Lung (tissue), 12 donors: Measurements from ENCODE around the gene PRKG1. TPM values are rescaled to one million over a fixed set of nuclear protein-coding genes. Genes with fewer than 3 reads are reported as not detected.
A peak's percentile ranks its signal among the peaks of the same experiment; 100 is the strongest.

Experiments used
- ATAC-seq: fragments of 200-7000 bp; cut with Tn5 transposase; one replicate; pipeline ENCODE4 v1.9.1; 2020; ENCODE audit warnings: moderate number of reproducible peaks; ENCODE audit not compliant: insufficient read depth, low FRiP score
- DNase-seq, 3 donors: peaks; one replicate each; pipeline ENCODE4 v3.0.0-alpha.2; 2013 to 2017
- H3K27ac ChIP-seq, 2 donors: one replicate each; pipeline ENCODE4 v1.5.1; 2013; ENCODE audit warnings: mild to moderate bottlenecking in 2 of 2, moderate library complexity in 2 of 2, control low read depth in 1 of 2, inconsistent platforms in 1 of 2, low read depth in 1 of 2, low read length in 1 of 2
- H3K27me3 ChIP-seq, 3 donors: one replicate each; pipeline ENCODE4 v1.5.1; 2013; ENCODE audit warnings: low read length in 2 of 3; ENCODE audit not compliant: control insufficient read depth in 3 of 3, insufficient read depth in 3 of 3
- H3K36me3 ChIP-seq, 4 donors: one replicate each; pipeline ENCODE4 v1.5.1; 2013; ENCODE audit warnings: low read length in 4 of 4, mild to moderate bottlenecking in 1 of 4, moderate library complexity in 1 of 4; ENCODE audit not compliant: control insufficient read depth in 4 of 4, insufficient read depth in 4 of 4
- H3K4me1 ChIP-seq, 5 donors: one replicate each; pipeline ENCODE4 v1.5.1; 2013; ENCODE audit warnings: low read length in 5 of 5, mild to moderate bottlenecking in 2 of 5, moderate library complexity in 1 of 5; ENCODE audit not compliant: control insufficient read depth in 5 of 5, insufficient read depth in 5 of 5
- H3K4me3 ChIP-seq: one replicate; pipeline ENCODE4 v1.5.1; 2013; ENCODE audit warnings: mild to moderate bottlenecking, control low read depth, moderate library complexity
- H3K9ac ChIP-seq, 2 donors: one replicate each; pipeline ENCODE4 v1.5.1; 2013; ENCODE audit warnings: low read length in 2 of 2, control low read depth in 1 of 2; ENCODE audit not compliant: insufficient read depth in 1 of 2
- H3K9me3 ChIP-seq, 4 donors: one replicate each; pipeline ENCODE4 v1.5.1; 2013; ENCODE audit warnings: low read length in 3 of 4, mild to moderate bottlenecking in 1 of 4, moderate library complexity in 1 of 4; ENCODE audit not compliant: control insufficient read depth in 4 of 4, insufficient read depth in 3 of 4
- WGBS, 2 donors: extraction: QIAGEN DNeasy Blood & Tissue Kit; methylation state at CpG; one replicate each; pipeline ENCODE4 v1.1.7; 2013; 5-methylcytosine and 5-hydroxymethylcytosine counted together
- polyA plus RNA-seq, 2 donors: library from polyadenylated mRNA; stranded (reverse); fragments of 200-250 nt; gene quantifications; one replicate each; pipeline ENCODE4 v1.2.1, GENCODE V29; 2013
- total RNA-seq, 2 donors: library from RNA; depleted of rRNA in 1 of 2; stranded (reverse); fragments of >200 nt in 1 of 2; gene quantifications; one replicate each; pipeline ENCODE4 v1.2.1, GENCODE V29; 2014 to 2021
- TF ChIP-seq, protein P1 (sequence below): IDR thresholded peaks from 2 replicates; pipeline ENCODE4 v1.5.1; 2012; ENCODE audit warnings: mild to moderate bottlenecking; ENCODE audit errors: control extremely low read depth, extremely low read depth
- donor health status: control.
- donor health status: control.
- donor health status: Bipolar disorder and iron deficiency.
- donor health status: healthy.
- donor health status: DM: yes; HTN: yes; CAD: no.

Gene PRKG1
- total and polyA plus RNA-seq, 4 donors = 2.1 to 50.8 (median 15.1) TPM

- TF ChIP-seq, protein P1, sequence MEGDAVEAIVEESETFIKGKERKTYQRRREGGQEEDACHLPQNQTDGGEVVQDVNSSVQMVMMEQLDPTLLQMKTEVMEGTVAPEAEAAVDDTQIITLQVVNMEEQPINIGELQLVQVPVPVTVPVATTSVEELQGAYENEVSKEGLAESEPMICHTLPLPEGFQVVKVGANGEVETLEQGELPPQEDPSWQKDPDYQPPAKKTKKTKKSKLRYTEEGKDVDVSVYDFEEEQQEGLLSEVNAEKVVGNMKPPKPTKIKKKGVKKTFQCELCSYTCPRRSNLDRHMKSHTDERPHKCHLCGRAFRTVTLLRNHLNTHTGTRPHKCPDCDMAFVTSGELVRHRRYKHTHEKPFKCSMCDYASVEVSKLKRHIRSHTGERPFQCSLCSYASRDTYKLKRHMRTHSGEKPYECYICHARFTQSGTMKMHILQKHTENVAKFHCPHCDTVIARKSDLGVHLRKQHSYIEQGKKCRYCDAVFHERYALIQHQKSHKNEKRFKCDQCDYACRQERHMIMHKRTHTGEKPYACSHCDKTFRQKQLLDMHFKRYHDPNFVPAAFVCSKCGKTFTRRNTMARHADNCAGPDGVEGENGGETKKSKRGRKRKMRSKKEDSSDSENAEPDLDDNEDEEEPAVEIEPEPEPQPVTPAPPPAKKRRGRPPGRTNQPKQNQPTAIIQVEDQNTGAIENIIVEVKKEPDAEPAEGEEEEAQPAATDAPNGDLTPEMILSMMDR = no peak
- Histone ChIP-seq H3K27ac (no peak overlapping the region), H3K36me3 (no peaks in the 10 kb centered on the region), H3K9me3 (no peaks in the 10 kb centered on the region), H3K27me3 (no peaks in the 10 kb centered on the region), H3K9ac (no peak overlapping the region), H3K4me1 (peaks cover 0 to 13% (median 4%) of the 10 kb centered on the region in 5 donors), H3K4me3 (no peak overlapping the region)
- DNase-seq = peak; percentile 32 to 85 (median 78)
- 37 to 60% methylated on average over 1 of the region's 1 CpG for WGBS, 2 donors
- ATAC-seq = no peak
Observed at GRCh38 chr10:51952056-51952455, 877.8 kb downstream of the PRKG1 start.

DNA sequence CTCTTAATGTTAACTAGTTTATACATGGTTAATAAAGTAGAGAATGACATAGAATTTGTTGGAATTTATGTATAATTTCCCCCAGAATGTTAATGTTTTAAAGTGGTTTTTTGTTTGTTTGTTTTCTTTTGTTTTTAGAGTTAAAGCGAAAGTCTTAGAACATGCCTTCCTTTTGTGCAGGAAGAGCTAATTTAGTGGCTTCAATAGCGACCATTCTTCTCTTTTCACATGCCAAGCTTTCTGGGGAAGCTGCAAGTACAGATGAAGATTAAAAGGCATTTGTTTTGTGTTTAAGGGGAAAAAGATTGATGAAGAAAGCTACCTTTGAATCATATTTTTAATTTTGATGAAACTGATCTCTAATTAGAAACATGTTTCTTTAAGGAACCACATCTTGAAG, 881.4 kb downstream of the PRKG1 start:
- no peak overlapping the region for H3K4me3 ChIP-seq
- TF ChIP-seq, protein P1 = no peak
- 65 to 66% methylated on average over 2 of the region's 2 CpGs for WGBS, 2 donors
- ATAC-seq (no peak), DNase-seq (no peak)
- H3K9me3 ChIP-seq = no peaks in the 10 kb centered on the region
- no peak overlapping the region for H3K27ac ChIP-seq
- no peak overlapping the region for H3K9ac ChIP-seq
- peaks cover 0 to 13% (median 4%) of the 10 kb centered on the region in 5 donors for H3K4me1 ChIP-seq
- no peaks in the 10 kb centered on the region for H3K36me3 ChIP-seq
- H3K27me3 ChIP-seq = no peaks in the 10 kb centered on the region

GRCh38 chr10:51956822-51957221, 882.5 kb downstream of the PRKG1 start:
- Histone ChIP-seq H3K27ac (no peak overlapping the region), H3K27me3 (no peaks in the 10 kb centered on the region), H3K4me3 (no peak overlapping the region), H3K4me1 (peaks cover 0 to 9% (median 4%) of the 10 kb centered on the region in 5 donors), H3K9me3 (no peaks in the 10 kb centered on the region), H3K36me3 (no peaks in the 10 kb centered on the region), H3K9ac (no peak overlapping the region)
- ATAC-seq (no peak), DNase-seq (no peak)
- TF ChIP-seq, protein P1 = no peak

- peak; percentile 23 to 83 (median 82) for DNase-seq
- Histone ChIP-seq H3K27ac (no peak overlapping the region), H3K27me3 (no peaks in the 10 kb centered on the region), H3K4me3 (no peak overlapping the region), H3K9ac (no peak overlapping the region), H3K9me3 (no peaks in the 10 kb centered on the region), H3K4me1 (peaks cover 0 to 2% (median 0%) of the 10 kb centered on the region in 5 donors), H3K36me3 (no peaks in the 10 kb centered on the region)
- TF ChIP-seq, protein P1 = no peak
- ATAC-seq = no peak
- WGBS, 2 donors = 19 to 26% methylated on average over 8 of the region's 8 CpGs
Observed at GRCh38 chr10:51960494-51960895, 886.2 kb downstream of the PRKG1 start.
